ENCODE measurements around the gene OSBPL5.

The OSBPL5 gene

GRCh38 chr11:3197878-3198528 lies 32.9 kb upstream of the OSBPL5 start:
- DNase-seq (ENCODE audit: low read depth in 2 of 2) = no peak

GRCh38 chr11:3197044-3197695 lies 32.1 kb upstream of the OSBPL5 start:
- no peak for DNase-seq (ENCODE audit: low read depth in 2 of 2)

DNA sequence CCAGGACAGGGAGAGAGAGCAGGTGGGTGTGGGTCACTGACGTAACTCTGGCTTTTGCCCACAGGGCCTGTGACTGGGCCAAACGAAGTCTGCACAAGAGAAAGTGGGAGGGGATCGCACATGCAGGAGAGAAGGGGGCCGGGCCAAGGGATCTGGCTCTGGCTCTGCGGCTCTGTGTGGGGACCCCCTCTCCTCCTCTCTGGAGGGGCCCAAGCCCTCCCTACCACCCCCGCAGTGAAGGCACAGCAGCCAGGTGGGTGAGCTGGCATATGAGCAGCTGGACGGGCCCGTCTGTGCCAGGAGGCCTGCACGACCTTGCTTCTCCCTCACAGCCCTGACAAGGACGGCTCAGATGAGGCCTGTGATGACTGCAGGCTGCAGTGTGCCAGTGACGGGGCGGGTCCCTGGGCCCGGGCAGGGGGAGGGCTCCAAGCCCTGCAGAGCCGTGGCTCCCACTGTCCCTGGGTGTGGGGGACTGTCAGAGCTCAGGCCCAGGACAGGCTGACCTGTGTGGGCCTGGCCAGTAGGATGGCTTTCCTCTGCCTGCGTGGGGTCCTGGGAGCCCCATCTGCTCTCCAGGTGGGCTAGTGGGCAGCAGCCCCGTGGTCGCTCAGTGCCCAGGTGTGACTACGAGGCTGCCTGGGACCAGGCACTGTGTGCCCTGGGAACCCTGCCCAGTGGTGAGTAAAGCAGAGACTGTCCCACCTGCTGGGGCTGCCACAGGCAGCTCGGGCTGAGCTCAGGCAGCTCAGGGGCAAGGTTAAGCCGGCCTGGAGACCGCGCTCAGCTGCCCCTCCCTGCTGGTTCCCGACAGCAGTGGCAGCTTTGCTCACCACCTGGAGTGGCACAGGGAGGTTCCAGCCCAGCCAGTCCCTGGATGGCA lies 31.3 kb upstream of the OSBPL5 start:
- DNase-seq (ENCODE audit: low read depth in 2 of 2) = no peak

- DNase-seq (ENCODE audit: low read depth in 2 of 2) = no peak
Observed at GRCh38 chr11:3195251-3196160, 30.4 kb upstream of the OSBPL5 start.

DNA sequence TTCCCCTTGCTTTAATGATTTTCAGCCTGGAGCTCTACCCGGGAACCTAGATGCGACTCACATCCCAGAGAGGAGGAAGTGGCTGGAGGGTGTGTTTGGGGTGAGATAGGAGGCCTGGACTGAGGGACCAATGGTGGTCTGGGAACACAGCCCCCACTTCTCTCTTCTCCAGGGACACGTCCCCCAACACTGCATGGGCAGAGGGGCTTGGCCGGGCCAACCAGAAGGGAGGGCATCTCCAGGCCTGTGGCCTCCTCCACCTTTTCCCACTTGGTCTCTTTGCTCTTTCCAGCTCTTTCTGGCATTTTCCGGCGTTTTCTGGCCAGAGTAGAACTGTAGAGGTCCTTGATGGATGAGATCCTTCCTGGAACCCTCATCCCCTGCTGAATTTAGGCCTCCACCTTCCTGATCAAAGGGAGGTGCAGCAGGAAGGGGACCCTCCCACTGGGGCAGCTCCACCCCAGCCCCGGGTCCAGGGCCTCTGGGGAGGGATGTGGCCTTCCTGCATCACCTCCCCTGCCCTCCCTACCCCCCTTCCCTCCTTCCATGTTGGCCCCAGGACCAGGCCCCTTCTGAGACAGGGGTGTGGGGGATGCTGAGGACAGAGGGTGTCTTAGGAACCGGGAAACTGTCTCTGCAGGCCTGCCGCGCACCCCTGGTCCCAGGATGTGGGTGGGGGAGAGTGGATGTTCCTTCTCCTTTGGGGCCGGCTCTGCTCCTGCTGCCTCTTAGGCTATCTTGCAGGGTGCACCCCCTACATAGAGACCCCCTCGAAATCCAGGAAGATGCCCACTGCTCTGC lies 29.1 kb upstream of the OSBPL5 start:
- DNase-seq (ENCODE audit: low read depth in 2 of 2) = no peak

GRCh38 chr11:3193373-3194015 lies 28.4 kb upstream of the OSBPL5 start:
- DNase-seq (ENCODE audit: low read depth in 2 of 2) = no peak

- DNase-seq (ENCODE audit: low read depth in 2 of 2) = no peak
Observed at GRCh38 chr11:3192511-3193372, 27.6 kb upstream of the OSBPL5 start.

GRCh38 chr11:3191586-3192324 lies 26.6 kb upstream of the OSBPL5 start:
- no peak for DNase-seq (ENCODE audit: low read depth in 2 of 2)

DNA sequence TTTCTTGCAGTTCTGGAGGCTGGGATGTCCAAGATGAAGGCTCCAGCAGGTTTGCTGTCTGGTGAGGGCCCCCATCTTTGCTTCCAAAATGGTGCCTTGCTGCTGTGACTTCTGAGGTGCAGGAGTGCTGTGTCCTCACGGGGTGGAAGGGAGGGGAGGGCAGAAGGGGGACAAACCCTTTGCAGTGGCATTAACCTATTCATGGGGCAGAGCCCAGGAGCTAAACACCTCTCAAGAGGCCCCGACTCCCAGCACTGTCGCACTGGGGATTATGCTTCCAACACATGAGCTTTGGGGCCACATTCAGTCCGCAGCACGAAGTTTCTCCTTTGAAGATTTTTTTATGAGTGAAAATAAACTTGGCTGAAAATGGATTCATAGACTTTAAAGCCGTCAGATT lies 25.5 kb upstream of the OSBPL5 start:
- no peak for DNase-seq (ENCODE audit: low read depth in 2 of 2)

- no peak for DNase-seq (ENCODE audit: low read depth in 2 of 2)
Observed at GRCh38 chr11:3189886-3190583, 24.9 kb upstream of the OSBPL5 start.

- no peak for DNase-seq (ENCODE audit: low read depth in 2 of 2)
Observed at GRCh38 chr11:3189196-3189843, 24.2 kb upstream of the OSBPL5 start.

- DNase-seq (ENCODE audit: low read depth in 2 of 2) = no peak
Observed at GRCh38 chr11:3188496-3189195, 23.5 kb upstream of the OSBPL5 start.

- DNase-seq (ENCODE audit: low read depth in 2 of 2) = no peak
Observed at GRCh38 chr11:3186166-3186953, 21.2 kb upstream of the OSBPL5 start.

DNA sequence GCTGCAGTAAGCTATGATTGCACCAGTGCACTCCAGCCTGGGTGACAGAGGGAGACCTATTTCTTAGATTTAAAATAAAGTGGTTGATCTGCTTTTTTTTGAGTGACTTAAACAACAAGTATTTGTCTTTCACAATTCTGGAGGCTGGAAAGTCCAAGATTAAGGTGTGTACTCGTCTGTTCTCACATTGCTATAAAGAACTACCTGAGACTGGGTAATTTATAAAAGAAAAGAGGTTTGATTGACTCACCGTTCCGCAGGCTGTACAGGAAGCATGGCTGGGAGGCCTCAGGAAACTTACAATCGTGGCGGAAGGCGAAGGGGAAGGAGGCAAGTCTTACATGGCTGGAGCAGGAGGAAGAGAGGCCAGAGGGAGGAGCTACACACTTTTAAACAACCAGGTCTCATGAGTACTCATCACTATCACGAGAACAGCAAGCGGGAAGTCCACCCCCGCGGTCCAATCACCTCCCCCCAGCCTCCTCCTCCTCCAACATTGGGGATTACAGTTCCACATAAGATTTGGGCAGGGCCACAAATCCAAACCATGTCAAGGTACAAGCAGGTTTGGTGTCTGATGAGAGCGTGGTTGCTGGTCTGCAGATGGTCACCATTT lies 19.7 kb upstream of the OSBPL5 start:
- no peak for DNase-seq (ENCODE audit: low read depth in 2 of 2)

DNA sequence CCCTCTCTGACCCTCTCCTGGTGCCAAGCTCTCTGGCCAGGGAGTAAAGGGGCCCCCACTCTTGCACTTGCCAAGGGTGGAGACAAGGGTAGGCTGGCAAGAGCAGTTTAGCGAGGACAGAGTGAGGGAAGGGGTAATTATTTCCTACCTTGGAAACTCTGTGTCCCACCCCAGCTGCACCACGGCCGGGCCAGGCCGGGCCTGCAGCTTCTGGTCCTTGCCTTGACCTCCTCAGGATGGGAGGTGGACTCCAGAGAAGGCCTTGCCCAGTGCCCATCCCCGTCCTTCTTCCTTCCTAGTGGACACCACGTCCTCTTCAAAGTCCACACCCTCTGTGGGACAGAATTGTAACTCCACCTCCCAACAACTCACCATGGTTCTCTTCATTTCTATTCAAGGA lies 18.4 kb upstream of the OSBPL5 start:
- DNase-seq (ENCODE audit: low read depth in 2 of 2) = no peak

DNA sequence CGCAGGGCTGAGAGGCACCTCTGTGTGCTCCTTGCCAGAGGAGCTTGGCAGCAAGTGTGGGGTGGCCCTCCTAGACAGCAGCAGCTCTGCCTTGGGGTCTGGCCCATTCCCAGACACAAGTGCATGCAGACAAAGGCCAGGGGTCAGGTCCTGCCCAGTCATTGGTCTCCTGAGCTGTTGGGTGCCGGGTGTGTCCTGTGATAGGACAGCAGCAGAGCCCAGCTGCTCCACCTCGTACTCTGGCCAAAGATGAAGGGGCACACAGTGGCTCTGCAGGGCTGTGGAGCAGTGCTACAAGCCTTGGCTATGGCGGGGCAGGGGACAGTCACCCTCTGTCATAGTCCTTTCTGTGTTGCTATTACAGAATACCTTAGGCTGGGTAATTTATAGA lies 17.3 kb upstream of the OSBPL5 start:
- no peak for DNase-seq (ENCODE audit: low read depth in 2 of 2)

Data from stimulated activated CD8-positive, alpha-beta memory T cell treated with anti-CD3 and anti-CD28 coated beads, Interleukin-7, amount 100 ng/mL, for 4 hours (primary cell).